Fibroblast of mammary gland (primary cell): ENCODE data around the gene CYBC1.

Experiments used
- DNase-seq: peaks from one replicate; pipeline ENCODE4 v3.0.0-alpha.2; 2010; ENCODE audit warnings: low read depth
- H3K4me3 ChIP-seq: 2 replicates; pipeline ENCODE4 v1.5.1; 2011; ENCODE audit warnings: low read depth, mild to moderate bottlenecking, low read length, moderate library complexity; ENCODE audit not compliant: control insufficient read depth
- CTCF ChIP-seq: conservative IDR thresholded peaks from 2 replicates; pipeline ENCODE4 v1.5.1; 2011; ENCODE audit warnings: low read depth, low read length, inconsistent platforms; ENCODE audit not compliant: control insufficient read depth, insufficient read depth

CYBC1 gene

DNA sequence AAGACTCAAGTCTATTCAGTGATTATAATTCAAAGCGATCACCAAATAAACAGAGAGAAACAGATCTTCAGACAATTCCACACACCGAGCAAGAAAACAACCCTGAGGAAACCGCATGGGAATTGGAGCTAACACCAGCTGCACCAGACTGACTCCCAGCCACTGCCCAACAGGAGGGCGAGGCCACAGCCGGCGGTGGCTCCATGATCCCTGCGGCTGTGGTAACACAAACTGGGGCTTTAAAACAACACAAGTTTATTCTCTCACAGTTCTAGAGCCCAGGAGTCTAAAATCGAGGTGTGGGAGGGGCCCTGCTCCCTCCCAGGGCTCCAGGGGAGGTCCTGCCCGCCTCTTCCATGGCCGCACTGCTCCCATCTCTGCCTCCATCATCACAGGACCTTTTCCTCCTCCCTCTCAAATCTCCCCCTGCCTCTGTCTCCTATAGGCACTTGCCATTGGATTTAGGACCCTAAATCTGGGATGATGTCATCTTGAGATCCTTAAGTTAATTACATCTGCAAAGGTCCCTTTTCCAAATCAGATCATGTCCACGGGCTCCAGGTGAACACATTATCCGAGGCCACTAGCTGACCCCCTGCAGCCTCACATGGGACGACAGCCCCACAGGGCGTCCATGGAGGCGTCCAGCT, 42.1 kb downstream of the CYBC1 start:
- TF ChIP-seq CTCF: no peak
- DNase-seq: no peak
- H3K4me3 ChIP-seq: no peak overlapping the region

GRCh38 chr17:82407255-82407654, 43.3 kb downstream of the CYBC1 start:
- no peak for DNase-seq
- H3K4me3 ChIP-seq: no peak overlapping the region
- no peak for TF ChIP-seq CTCF

GRCh38 chr17:82406131-82406671, 44.4 kb downstream of the CYBC1 start:
- no peak overlapping the region for H3K4me3 ChIP-seq
- no peak for DNase-seq
- no peak for TF ChIP-seq CTCF

DNA sequence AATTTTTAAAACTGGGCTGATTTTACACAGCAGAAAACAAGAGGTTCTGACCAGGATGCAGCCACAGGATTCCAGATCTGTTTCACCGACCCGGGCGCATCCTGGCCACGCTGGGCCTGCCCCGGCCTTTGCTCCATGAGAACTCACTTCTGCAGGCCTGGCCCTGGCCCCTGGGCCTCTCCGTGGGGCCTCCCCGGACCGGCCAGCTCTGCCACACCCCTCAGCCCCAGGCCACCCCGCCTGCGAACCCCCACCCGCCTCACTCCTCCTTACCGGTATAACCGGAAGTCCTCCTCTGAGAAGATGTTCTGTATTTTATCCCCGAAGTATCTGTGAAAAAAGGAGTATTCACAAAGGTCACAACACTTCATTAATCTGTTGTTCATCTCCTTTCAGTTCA, 45.5 kb downstream of the CYBC1 start:
- no peak overlapping the region for H3K4me3 ChIP-seq
- DNase-seq: no peak
- no peak for TF ChIP-seq CTCF

DNA sequence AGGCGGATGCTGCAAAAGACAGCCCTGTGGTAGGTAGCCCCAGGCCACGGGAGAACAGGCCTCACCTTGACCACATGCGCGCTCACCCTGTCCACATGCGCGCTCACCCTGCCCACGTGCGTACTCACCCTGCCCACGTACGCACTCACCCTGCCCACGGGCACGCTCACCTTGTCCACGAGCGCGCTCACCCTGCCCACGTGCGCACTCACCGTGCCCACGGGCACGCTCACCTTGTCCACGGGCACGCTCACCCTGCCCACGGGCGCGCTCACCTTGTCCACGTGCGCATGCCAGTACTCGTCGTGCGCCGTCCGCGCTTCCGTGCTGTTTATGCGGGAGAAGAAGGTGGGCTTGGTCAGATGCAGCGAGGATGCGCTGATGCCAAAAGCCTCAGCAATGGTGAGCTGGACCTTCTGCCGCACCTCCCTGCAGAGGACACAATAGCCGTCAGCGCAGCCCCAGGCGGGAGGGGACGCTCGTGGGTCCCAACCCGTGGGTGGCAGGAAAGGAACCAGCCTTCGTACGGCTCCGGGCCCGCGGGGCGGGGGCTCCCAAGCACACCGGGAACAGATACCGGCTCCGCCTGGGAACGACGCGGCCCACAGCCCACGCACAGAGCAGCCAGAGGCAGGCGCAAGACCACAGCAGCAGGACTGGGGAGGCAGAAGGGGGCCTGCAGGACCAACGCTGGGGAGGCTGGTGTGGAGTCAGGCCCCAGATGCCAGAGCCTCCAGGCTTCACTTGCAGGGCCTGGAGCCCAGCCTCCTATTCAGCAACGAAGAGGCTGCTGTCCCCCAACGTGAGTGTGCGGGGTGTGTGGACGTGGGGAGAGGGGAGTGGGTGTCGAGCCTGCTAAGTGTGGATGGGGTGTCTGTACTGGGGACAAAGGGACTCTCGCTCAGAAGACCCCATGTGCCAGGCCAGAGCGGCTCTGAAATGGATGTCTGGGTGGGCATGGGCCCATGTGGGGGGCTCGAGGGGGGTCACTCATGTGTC, 46.6 kb downstream of the CYBC1 start:
- DNase-seq: no peak
- H3K4me3 ChIP-seq: no peak overlapping the region
- TF ChIP-seq CTCF: no peak

- no peak for DNase-seq
- no peak for TF ChIP-seq CTCF
- H3K4me3 ChIP-seq: no peak overlapping the region
Observed at GRCh38 chr17:82402865-82403264, 47.7 kb downstream of the CYBC1 start.
